Omental fat pad (tissue), 4 donors: ENCODE measurements around the gene MEIS1. TPM values are rescaled to one million over a fixed set of nuclear protein-coding genes. Genes with fewer than 3 reads are reported as not detected.

Source experiments
- ATAC-seq: fragments of 150-250 bp; one replicate; pipeline ENCODE4 v1.9.1; 2016; ENCODE audit warnings: mild to moderate bottlenecking, moderate library complexity; ENCODE audit not compliant: low FRiP score
- DNase-seq: peaks from one replicate; pipeline ENCODE4 v3.0.0-alpha.2; 2019; ENCODE audit warnings: low spot score
- total RNA-seq, 4 donors: library from RNA; depleted of rRNA; stranded (reverse); fragments of >200 nt; gene quantifications; one replicate each; pipeline ENCODE4 v1.1.0, GENCODE V29; 2016
- TF ChIP-seq, protein P1 (sequence below), 3 donors: fragments of 450-650 bp; IDR thresholded peaks; one replicate each; pipeline ENCODE4 v1.5.1; 2016 to 2017; ENCODE audit warnings: antibody characterized with exemption in 3 of 3, mild to moderate bottlenecking in 3 of 3, moderate library complexity in 2 of 3

The MEIS1 gene
- total RNA-seq, 4 donors from 2014 or later, result 19.8 to 67.3 (median 46.3) TPM

DNA sequence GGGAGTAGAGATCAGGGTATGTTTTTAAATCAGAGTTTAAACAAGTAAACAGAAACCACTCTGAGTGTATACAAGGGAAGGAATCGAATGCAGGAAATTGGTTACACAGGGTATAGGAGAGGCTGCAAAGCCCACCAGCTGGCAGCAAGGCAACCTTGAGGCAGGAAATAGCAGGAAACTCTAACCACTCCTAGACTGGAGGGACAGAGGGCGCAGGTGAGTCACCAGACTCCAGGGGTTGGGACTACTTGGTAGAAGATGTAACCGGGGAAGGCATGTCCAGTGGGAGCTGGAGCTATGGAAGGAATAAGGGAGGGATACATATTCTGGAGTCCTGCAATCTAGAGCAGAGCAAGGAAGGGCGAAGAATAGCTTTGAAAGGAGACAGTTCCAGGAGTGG is 152.3 kb downstream of the MEIS1 start:
- TF ChIP-seq, protein P1, sequence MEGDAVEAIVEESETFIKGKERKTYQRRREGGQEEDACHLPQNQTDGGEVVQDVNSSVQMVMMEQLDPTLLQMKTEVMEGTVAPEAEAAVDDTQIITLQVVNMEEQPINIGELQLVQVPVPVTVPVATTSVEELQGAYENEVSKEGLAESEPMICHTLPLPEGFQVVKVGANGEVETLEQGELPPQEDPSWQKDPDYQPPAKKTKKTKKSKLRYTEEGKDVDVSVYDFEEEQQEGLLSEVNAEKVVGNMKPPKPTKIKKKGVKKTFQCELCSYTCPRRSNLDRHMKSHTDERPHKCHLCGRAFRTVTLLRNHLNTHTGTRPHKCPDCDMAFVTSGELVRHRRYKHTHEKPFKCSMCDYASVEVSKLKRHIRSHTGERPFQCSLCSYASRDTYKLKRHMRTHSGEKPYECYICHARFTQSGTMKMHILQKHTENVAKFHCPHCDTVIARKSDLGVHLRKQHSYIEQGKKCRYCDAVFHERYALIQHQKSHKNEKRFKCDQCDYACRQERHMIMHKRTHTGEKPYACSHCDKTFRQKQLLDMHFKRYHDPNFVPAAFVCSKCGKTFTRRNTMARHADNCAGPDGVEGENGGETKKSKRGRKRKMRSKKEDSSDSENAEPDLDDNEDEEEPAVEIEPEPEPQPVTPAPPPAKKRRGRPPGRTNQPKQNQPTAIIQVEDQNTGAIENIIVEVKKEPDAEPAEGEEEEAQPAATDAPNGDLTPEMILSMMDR (IDR thresholded peaks at IDR 0.05), result no peak
- ATAC-seq (no peak), DNase-seq (no peak)

DNA sequence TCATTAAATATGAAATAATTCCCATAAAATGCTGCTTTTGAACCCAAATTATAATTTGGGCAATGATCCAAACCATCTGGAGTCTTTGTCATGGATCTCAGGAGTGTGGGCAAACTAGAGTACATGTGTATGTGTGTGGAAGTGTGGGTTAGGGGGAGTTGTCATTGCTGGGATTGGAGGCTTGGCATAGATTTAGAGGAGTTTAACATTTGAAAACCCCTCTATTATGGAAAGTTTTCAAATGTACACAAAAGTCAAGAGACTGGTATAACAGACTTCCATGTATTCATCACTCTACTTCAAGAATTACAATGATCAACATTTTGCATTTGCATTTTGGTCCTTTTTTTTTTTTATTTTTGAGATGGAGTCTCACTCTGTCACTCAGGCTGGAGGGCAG is 159.1 kb downstream of the MEIS1 start:
- TF ChIP-seq, protein P1 (IDR thresholded peaks at IDR 0.05), result no peak

DNA sequence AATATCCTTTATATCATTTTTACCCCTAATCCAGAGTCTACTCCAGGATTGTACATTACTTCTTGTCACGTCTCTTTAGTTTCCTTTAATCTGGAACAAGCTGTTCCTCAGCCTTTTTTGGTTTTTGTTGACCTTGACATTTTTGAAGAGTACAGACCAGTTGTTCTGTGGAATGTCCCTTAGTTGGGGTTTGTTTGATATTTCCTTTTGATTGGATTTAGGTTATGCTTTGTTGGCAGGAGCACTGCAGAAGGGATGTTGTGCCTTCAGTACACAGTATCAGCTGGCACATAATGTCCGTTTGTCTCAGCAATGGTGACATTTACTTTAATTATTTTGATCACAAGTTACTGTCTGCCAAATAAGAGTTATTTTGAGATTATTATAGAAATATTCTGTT is 160.6 kb downstream of the MEIS1 start:
- ATAC-seq, result no peak
- DNase-seq, result no peak
- TF ChIP-seq, protein P1 (IDR thresholded peaks at IDR 0.05), result no peak

More for the DNA sequence above, 159.1 kb downstream of the MEIS1 start:
- DNase-seq (no peak), ATAC-seq (no peak)

DNA sequence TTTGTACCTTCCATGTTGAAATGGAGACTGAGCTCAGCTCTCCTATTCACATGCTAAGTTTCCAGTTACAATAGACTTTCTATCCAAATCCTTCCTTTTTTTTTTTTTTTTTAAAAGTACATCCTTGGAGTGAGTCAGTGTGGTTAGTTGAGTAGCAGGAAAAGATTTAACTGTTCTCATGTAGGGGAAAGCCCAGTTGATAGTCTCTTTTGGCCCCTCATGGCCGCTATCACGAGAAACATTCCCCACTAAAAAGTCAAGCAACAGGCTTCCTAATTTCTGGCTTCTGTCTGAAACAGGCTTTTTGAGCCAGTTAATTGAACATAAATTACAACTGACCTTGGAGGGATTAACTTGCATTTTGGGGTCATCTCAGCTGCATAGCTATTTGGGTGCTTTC is 161.3 kb downstream of the MEIS1 start:
- no peak for DNase-seq
- ATAC-seq, result no peak
- TF ChIP-seq, protein P1 (IDR thresholded peaks at IDR 0.05), result no peak

DNA sequence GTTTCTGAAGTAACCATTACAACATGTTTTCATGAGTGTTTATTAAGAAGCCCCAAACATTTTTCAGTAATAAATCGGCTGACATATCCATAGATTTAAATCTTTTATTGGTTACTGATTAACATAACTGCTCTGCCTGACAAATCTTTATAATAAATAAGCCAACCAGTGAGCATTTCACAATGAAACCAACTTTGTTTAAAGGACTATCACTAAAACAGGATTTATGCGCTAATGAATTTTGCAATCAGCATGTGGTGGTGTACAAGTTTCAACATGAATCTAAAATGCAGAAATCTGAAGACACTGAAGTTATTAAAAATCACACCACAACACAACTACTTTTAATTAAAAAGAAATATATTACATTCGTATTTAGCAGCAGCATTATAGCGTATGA is 166.7 kb downstream of the MEIS1 start:
- DNase-seq (no peak), ATAC-seq (no peak)
- TF ChIP-seq, protein P1 (IDR thresholded peaks at IDR 0.05), result no peak

DNA sequence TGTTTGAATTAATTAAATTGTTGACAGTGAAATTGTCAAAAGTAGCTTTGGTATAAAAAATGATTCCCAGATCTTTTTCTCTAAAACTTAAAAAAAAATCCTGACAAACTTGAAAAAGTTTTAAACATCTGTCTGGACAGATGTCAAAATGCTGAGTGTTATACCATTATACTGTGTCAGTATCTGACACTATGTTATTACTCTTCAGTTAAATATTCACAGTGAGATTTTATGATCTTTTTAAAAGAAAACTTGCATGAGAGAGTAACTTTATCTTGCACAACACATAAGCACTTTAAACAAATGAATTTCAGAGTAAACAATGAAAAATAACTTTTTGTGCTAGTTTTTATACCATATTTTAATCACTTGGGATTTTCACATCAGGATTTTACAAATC is 167.4 kb downstream of the MEIS1 start:
- ATAC-seq (no peak), DNase-seq (no peak)
- TF ChIP-seq, protein P1 (IDR thresholded peaks at IDR 0.05), result no peak

DNA sequence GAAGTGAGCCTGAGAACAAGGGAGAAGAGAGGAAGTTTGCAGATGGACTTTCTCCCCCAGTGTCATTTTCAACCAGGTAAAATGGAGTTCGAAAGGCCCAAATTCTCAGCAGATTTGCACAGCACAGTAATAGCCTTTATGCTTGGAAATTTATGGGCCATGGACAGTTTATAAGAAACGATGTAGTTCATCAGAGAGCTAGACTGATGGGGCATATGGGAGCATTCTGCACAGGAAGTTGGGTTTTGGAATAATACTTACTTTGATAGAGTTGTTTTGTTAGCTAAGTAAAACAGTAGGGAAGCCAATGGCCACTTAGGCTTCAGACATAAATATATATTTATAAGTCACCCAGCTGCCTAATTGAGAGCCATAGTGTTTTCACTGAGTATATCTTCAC is 169.4 kb downstream of the MEIS1 start:
- no peak for DNase-seq
- ATAC-seq, result no peak
- TF ChIP-seq, protein P1 (IDR thresholded peaks at IDR 0.05), result no peak
